ENCODE measurements around the gene PLCZ1.

PLCZ1 gene

GRCh38 chr12:18640321-18640955, 97.4 kb downstream of the PLCZ1 start:
- no peak for DNase-seq (ENCODE audit: low read depth)
- TF ChIP-seq, protein P1, sequence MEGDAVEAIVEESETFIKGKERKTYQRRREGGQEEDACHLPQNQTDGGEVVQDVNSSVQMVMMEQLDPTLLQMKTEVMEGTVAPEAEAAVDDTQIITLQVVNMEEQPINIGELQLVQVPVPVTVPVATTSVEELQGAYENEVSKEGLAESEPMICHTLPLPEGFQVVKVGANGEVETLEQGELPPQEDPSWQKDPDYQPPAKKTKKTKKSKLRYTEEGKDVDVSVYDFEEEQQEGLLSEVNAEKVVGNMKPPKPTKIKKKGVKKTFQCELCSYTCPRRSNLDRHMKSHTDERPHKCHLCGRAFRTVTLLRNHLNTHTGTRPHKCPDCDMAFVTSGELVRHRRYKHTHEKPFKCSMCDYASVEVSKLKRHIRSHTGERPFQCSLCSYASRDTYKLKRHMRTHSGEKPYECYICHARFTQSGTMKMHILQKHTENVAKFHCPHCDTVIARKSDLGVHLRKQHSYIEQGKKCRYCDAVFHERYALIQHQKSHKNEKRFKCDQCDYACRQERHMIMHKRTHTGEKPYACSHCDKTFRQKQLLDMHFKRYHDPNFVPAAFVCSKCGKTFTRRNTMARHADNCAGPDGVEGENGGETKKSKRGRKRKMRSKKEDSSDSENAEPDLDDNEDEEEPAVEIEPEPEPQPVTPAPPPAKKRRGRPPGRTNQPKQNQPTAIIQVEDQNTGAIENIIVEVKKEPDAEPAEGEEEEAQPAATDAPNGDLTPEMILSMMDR (conservative IDR thresholded peaks at IDR 0.05; ENCODE audit: low read depth, low read length) = no peak
- no peak overlapping the region for H3K4me3 ChIP-seq (ENCODE audit: low read depth, low read length)

- TF ChIP-seq, protein P1 (conservative IDR thresholded peaks at IDR 0.05; ENCODE audit: low read depth, low read length) = no peak
- no peak for DNase-seq (ENCODE audit: low read depth)
- H3K4me3 ChIP-seq (ENCODE audit: low read depth, low read length) = no peak overlapping the region
Observed at GRCh38 chr12:18634382-18634781, 103.4 kb downstream of the PLCZ1 start.
